Measurements from ENCODE around the gene DHRS4. TPM values are rescaled to one million over a fixed set of nuclear protein-coding genes. Genes with fewer than 3 reads are reported as not detected.

Gene DHRS4
- total and polyA plus RNA-seq, 9 of the 15 experiments (the other 6 are each of a cell fraction or from before 2014, with no cell fraction given) = 0.51 to 35.9 (median 10.1) TPM

GRCh38 chr14:23941230-23941629 lies 12.3 kb upstream of the DHRS4 start (continued):
- no peak for TF ChIP-seq HDAC2 (IDR thresholded peaks at IDR 0.05)
- TF ChIP-seq NFIC (IDR thresholded peaks at IDR 0.05) = peak; percentile 40; the same call in 1 of the 2 replicates
- no peak for TF ChIP-seq ATF7 (IDR thresholded peaks at IDR 0.05)
- no peak for TF ChIP-seq TAF15 (IDR thresholded peaks at IDR 0.05; ENCODE audit: low read depth, low read length)
- TF ChIP-seq MTA2 (IDR thresholded peaks at IDR 0.05; ENCODE audit: low read depth) = 0 out of 2 replicates have a peak, but pooled peaks have one; percentile 22
- peak; percentile 61 for TF ChIP-seq ARID1B (IDR thresholded peaks at IDR 0.05)
- TF ChIP-seq ZBED1 (IDR thresholded peaks at IDR 0.05) = no peak
- TF ChIP-seq FIP1L1 (IDR thresholded peaks at IDR 0.05; ENCODE audit: low read depth, low read length, poor library complexity, severe bottlenecking) = no peak
- TF ChIP-seq ZNF717 (CRISPR knock-in tag; IDR thresholded peaks at IDR 0.05) = no peak
- peak; percentile 66 to 71; a peak in 3 of 4 replicates for TF ChIP-seq KDM1A (IDR thresholded peaks at IDR 0.05)
- TF ChIP-seq TCF3 (CRISPR knock-in tag; IDR thresholded peaks at IDR 0.05) = peak; percentile 89
- TF ChIP-seq, protein P1, sequence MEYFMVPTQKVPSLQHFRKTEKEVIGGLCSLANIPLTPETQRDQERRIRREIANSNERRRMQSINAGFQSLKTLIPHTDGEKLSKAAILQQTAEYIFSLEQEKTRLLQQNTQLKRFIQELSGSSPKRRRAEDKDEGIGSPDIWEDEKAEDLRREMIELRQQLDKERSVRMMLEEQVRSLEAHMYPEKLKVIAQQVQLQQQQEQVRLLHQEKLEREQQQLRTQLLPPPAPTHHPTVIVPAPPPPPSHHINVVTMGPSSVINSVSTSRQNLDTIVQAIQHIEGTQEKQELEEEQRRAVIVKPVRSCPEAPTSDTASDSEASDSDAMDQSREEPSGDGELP (CRISPR knock-in tag; IDR thresholded peaks at IDR 0.05; ENCODE audit: borderline replicate concordance) = peak; percentile 83
- 0 out of 2 replicates have a peak, but pooled peaks have one; percentile 13 for TF ChIP-seq EP300 (IDR thresholded peaks at IDR 0.05; ENCODE audit: low read length)
- TF ChIP-seq TEAD2 (tag; IDR thresholded peaks at IDR 0.05) = no peak
- TF ChIP-seq NUFIP1 (IDR thresholded peaks at IDR 0.05; ENCODE audit: partially characterized antibody) = no peak
- peak; percentile 88 for TF ChIP-seq TEAD4 (IDR thresholded peaks at IDR 0.05; ENCODE audit: low read length)
- TF ChIP-seq TEAD4 (CRISPR knock-in tag; IDR thresholded peaks at IDR 0.05; ENCODE audit: borderline replicate concordance) = no peak
- TF ChIP-seq CBFA2T2 (conservative IDR thresholded peaks at IDR 0.05) = peak; percentile 84
- TF ChIP-seq GATA2 (CRISPR knock-in tag; IDR thresholded peaks at IDR 0.05) = peak; percentile 58; the same call in 1 of the 2 replicates
